Activated CD4-positive, alpha-beta T cell treated with anti-CD3 and anti-CD28 coated beads, Interleukin-2, amount 50 U/mL, for 16 hours (primary cell): ENCODE measurements around the gene PRR5L.

ENCODE experiments used
- DNase-seq: peaks from one replicate; pipeline ENCODE4 v3.0.0-alpha.2; 2020

The PRR5L gene

DNA sequence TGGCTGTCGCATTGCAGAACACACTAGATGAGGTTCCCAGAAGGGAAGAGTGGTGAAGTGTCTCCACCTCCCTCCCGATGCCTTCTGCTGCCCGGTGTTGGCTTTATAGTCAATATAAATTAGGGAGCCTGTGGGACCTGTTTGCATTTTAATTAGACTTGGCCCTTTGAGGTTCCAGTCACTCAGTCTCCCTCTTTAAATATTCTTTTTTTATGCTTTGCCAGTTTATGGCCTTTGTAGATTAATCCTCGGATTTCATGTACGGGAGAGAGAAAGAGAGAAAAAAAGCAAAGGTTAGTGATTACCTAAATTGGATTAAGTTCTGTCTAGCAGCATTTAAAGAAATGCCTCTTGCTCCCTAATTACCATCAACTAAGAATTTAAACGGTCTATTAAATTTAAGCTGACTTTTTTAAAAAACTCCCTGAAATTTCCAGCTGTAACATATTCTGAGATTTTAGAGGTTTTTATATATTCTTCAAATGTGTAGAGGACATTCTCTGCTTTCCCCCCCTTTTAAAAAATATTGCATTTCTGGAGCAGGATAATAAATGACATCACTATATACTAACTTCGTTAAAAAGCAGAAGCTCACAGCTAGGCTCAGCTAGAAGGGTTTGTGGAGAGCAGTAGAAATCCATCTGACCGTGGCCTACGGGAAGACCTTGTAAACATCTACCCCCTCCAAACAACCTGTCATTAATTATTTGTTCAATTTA lies 84.4 kb downstream of the PRR5L start:
- no peak for DNase-seq

- DNase-seq: no peak
Measured at GRCh38 chr11:36381015-36381360, 84.9 kb downstream of the PRR5L start.

- DNase-seq: no peak
Measured at GRCh38 chr11:36383195-36383594, 87.1 kb downstream of the PRR5L start.

DNA sequence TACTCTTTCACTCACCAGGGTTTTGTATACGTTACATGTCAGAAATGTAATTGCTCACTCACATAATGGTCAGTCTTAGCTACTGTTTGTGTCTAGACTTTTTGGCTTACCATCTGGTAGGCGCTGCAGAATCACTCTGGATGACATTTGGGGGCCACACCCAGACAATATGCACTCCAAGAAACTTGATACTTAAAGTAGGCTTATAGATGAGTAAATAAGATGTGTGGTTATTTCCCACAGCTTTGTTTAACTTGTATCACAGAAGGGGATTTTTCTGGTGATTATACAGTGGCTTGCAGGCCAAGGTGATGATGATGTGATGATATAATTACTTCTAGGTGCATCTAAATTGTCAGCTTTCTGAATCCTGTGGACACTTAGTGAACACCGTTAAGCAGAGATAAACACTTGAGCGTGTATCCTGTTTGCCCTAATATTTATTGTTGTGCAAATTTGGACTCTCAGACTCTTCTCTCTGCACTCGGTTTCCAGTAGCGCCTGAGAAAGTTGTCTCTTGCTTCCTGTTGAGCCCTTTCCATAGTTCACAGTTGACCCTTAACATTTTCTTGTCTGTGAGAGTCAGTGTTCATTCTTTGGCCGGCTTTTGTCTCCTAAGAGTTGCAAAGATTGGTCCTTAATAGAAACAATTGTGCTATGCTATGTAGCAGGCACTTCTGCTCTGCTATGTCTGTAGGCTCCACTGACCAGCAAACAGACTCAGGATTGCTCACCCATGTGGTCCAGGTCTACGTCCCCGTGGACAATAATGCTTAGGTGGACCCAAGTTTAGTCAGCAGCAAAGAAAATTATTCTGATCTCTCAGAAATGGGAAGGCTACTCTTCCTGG lies 89.3 kb downstream of the PRR5L start:
- DNase-seq: peak; percentile 49

GRCh38 chr11:36386411-36386810 lies 90.3 kb downstream of the PRR5L start:
- DNase-seq: no peak

- no peak for DNase-seq
Measured at GRCh38 chr11:36388071-36388470, 92.0 kb downstream of the PRR5L start.

- no peak for DNase-seq
Measured at GRCh38 chr11:36388951-36389350, 92.9 kb downstream of the PRR5L start.

DNA sequence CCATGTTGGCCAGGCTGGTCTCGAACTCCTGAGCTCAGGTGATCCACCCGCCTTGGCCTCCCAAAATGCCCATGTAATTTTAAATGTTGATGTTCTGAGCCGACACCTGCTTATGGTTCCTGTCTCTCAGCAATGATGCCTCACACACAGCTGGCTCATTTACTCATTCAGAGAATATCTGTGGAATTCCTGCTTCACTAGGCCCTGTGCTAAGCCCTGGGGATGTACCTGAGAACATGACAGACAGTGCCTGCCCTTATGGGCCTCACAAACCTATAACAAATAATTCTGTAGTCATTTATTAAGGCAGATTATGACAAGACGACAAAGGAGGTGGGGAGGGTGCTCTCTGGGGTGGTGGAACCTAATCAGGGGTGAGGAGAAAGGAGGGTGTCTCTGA lies 93.7 kb downstream of the PRR5L start:
- peak; percentile 37 for DNase-seq

DNA sequence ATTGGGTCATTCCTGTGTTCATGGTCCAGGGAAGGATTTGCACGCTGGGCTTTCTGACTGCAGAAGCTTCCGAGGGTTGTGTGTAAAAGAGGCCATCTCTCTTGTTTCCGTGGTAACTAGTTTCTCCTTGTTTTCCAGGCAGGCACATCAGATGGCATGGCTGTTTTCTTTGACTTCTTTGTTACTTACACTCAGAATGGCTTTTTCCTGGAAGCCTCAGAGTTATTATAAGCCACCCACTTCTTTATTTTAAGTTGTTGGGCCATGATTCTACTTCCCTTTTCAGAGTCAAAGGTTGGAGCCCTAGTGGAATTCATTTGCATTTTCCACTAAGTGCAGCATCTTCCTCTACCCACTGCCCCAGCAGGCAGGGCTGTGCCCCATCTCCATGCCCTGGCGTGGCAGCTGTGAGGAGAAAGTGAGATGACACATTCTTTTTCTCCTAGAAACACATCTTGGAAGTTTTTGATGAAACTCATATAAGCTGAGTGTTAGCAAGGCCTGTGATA lies 94.9 kb downstream of the PRR5L start:
- peak; percentile 42 for DNase-seq

- no peak for DNase-seq
Measured at GRCh38 chr11:36392196-36392595, 96.1 kb downstream of the PRR5L start.

DNA sequence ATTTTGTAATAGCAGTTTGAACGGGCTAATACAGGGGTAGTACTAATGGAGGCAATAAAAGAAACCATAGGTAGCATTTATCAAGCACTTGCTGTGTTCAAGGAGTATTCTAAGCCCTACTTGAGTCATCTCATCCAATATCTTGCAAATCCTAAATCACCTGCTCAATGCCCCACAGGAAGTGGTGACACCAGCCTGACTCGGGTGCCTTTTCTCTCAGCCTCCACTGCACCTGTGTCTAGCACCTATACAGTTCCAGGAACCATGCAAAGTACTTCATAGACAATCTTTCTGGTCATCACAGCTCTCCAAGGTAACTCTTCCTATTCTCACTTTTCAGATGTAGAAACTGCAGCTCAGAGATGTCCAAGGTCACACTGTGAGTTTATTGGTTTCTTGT lies 98.0 kb downstream of the PRR5L start:
- DNase-seq: peak; percentile 45

GRCh38 chr11:36394926-36395325 lies 98.8 kb downstream of the PRR5L start:
- DNase-seq: peak; percentile 41

- no peak for DNase-seq
Measured at GRCh38 chr11:36395978-36396736, 100.1 kb downstream of the PRR5L start.

DNA sequence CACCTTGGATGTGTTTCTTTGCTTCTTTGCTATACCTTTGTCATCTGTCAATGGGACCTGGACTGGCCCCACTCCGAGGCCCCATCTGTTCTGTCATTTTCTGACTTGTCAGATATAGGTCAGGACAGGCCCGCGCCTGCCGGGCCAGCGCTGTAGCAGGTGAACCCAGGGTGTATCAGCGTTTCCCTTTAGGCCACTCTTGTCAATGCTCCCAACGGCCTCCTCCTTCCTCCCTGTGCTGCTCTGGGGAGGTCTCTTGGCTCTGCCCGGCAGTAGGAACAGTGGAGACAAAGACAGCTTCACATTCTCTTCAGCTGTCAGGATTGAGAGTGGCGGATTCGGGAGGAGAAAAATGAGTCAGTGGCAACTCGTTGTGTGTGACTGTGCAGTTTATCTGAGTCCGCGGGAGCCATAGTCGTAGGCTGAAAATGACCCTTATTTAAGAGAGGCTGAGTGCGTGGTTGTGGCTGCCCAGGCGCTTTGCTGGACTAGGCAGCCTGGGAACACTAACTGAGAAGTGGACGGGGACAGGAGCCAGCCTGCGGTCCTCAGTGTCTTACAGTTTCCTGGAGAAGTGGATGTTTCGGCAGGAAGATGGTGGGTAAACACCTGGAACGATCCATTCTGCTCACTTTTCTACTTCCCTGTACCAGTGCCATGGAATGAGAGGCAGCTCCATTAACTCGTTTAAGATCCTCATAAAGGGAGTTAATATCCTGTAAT lies 102.3 kb downstream of the PRR5L start:
- no peak for DNase-seq

DNA sequence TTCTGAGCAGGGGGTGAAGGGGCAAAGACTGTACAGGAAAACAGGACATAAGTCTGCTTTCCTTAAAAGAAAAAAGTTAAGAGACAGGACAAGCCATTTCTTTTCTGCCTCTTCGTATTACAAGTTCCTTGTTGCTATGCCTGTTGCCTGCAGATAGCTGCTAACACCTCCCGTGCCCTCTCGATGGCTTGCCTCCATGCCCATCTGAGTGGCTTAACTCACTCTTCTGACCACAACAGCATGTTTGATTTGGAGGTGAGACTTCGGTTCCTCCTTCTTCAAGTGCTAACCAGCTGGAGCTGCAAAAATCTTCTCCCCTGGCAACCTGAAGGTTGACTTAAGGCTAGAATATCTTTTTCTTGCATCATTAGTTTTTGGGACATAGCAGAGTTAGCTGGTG lies 103.1 kb downstream of the PRR5L start:
- DNase-seq: no peak

- DNase-seq: no peak
Measured at GRCh38 chr11:36399745-36400144, 103.7 kb downstream of the PRR5L start.

- no peak for DNase-seq
Measured at GRCh38 chr11:36400766-36401455, 104.8 kb downstream of the PRR5L start.

DNA sequence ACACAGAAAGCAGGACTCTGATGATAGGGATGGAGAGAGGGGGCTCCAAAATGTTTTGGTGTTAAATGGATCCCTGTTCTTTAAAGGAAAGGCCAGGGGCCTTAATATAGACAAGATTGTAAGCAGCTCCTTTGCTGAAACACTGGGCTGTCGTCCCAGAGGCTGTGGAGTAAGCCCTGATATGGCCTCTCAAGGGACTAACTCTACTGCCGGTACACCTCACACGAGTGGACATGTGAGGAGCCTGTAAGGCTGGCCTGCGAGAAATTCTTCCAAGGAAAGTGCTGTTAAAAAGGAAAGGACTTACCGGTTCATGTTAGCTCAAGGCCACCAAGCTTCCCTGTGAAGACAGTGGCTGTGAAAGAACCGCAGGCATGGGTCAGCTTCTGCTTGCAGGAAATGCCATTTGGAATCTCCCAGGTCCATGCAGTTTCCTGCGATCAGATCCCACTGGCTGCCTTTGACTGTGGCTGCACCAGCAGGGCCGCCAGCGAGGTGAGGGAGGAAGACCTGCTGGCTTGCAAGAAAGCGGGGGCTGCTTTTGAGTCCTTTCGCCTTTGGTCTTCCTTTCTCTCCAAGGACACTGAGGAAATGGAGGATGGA lies 106.6 kb downstream of the PRR5L start:
- no peak for DNase-seq

DNA sequence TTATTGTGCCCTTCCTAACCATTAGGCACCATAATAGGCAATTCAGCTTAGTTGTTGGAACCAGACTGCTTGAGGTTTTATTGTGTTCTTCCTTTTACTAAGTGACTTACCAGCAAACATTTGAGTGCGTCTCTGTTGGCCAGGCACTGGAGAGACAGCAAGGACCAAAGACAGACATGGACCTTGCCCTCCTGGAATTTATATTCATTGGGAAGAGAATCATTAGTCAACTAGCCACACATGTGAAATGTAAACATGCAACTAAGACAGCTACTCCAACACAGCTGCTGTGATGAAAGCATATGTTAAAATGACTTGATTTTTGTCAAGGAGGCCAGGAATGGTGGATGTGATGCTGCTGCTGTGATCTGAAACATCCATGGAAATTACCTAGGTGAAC lies 107.6 kb downstream of the PRR5L start:
- DNase-seq: no peak

DNA sequence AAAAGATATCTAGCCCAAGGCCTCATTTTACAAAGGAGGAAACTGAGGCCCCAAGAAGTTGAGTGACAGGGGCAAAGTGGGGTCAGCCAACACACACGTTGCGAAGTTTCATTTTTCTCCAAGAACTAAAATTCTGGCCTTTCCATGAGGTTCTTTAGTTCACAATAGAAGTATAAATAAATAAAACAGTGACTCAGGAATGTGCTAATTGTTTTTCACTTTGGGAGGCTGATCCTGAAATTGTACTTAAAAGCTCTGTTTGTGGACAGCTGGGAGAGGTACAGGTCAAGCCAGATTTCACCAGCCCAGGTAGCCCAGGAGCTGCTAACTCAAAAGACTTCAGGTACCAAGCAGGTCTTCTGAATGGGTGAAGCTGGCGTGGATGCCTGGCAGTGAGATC lies 108.7 kb downstream of the PRR5L start:
- DNase-seq: no peak

DNA sequence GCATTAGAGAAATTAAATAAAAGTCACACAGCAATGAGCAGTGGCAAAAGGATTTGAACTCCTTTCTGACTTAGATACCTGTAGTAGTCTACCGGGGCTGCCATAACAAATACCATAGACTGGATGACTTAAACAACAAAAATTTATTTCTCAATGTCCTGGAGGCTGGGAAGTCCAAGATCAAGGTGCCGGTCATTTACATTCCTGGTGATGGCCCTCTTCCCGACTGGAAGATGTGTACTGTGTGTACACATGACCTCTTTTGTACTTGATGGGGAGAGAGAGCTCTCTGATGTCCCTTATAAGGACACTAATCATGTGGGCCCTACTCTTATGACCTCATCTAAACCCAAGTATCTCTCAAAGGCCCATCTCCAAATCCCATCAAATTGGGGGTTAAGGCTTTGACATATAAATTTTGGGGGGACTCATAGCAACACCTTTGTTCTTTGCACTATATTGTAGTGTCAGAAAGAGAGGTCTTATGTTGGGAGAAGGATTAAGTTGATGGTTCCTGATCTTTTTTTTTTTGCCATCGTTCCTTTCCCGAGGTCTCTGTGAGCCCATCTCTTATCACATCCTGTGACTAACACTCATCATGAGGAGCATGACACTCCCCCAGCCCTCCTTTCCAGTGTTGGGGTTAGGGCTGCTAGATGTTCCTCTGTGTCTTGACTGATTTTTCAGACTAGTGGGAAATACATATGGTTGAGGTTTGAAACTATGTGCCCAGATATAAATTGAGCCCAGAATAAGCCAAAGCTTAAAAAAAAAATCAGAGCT lies 109.7 kb downstream of the PRR5L start:
- no peak for DNase-seq
